Breast epithelium (tissue), 3 donors: ENCODE data around the gene RBBP8.

ENCODE experiments used
- POLR2A ChIP-seq: fragments of 450-650 bp; IDR thresholded peaks from one replicate; pipeline ENCODE4 v1.6.1; 2016; ENCODE audit warnings: antibody characterized with exemption, mild to moderate bottlenecking, moderate library complexity
- POLR2AphosphoS5 ChIP-seq, 3 donors: sonication (generic); formaldehyde crosslinking; IDR thresholded peaks; one replicate each; pipeline ENCODE4 v1.6.1; 2017; ENCODE audit warnings: antibody characterized with exemption in 3 of 3

DNA sequence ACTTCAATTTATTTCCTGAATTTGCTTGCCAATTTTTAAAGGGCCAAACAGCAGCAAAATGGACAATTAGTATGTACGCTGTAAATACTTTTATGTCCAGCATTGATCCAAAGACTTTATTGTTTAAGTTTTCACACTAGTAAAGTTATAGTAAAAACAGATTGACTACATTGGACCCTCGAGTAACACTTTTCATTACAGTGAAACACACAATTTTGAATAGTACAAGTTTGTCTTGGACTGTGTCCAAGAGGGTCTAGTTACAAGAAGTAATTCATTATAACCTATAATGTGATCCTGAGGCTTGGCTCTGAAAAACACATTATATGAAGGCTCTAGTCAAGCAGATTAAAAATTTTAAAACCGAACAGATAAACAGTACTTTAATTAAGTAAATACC lies 11.4 kb upstream of the RBBP8 start:
- TF ChIP-seq POLR2AphosphoS5 (IDR thresholded peaks at IDR 0.05) (no peak), POLR2A (no peak)
